OCI-LY7 (cell line): ENCODE data around the gene SPTB. TPM values are rescaled to one million over a fixed set of nuclear protein-coding genes. Genes with fewer than 3 reads are reported as not detected.
"Not testable (repeated sequence)": the region's sequence is repeated elsewhere in the genome, so short reads cannot be mapped to it uniquely, and the experiment has no call there.

Experiments
- BruUV-seq: library from RNA; stranded (reverse); fragments of 400-500 nt; replicated peaks from 2 replicates; lab custom pipeline; 2021; lab: Mats Ljungman, UMichigan
- CTCF ChIA-PET: fragments of 300-600 bp; sonication (Branson Sonifier 250); formaldehyde crosslinking; loops from one replicate; lab custom pipeline; 2022; ENCODE audit warnings: antibody characterized with exemption; ENCODE audit not compliant: unreplicated experiment; lab: Charles Lee
- POLR2A ChIA-PET: fragments of 300-600 bp; sonication (Branson Sonifier 250); formaldehyde crosslinking; loops from one replicate; lab custom pipeline; 2022; ENCODE audit warnings: antibody characterized with exemption; lab: Charles Lee
- DNase-seq: peaks from one replicate; pipeline ENCODE4 v3.0.0-alpha.2; 2015; ENCODE audit warnings: low spot score
- H2AFZ ChIP-seq: fragments of 200-600 bp; sonication (generic), shearing (Covaris generic); 2 replicates; pipeline ENCODE4 v1.6.1; 2014; ENCODE audit warnings: mild to moderate bottlenecking, antibody characterized with exemption, low read length, moderate library complexity
- H3K27ac ChIP-seq: fragments of 200-600 bp; sonication (generic); 2 replicates; pipeline ENCODE4 v1.5.1; 2014; ENCODE audit warnings: mixed run types, low read depth, mild to moderate bottlenecking, moderate library complexity, low read length, inconsistent platforms; ENCODE audit not compliant: poor library complexity, severe bottlenecking
- H3K36me3 ChIP-seq: fragments of 200-600 bp; sonication (generic); 2 replicates; pipeline ENCODE4 v1.6.1; 2014; ENCODE audit warnings: mild to moderate bottlenecking, antibody characterized with exemption, low read length, moderate library complexity, mixed read lengths; ENCODE audit not compliant: insufficient read depth
- H3K4me1 ChIP-seq: fragments of 200-600 bp; sonication (generic); 2 replicates; pipeline ENCODE4 v1.5.1; 2014; ENCODE audit warnings: mild to moderate bottlenecking, low read length; ENCODE audit not compliant: insufficient read depth, poor library complexity, severe bottlenecking
- H3K4me2 ChIP-seq: fragments of 200-600 bp; sonication (generic); 2 replicates; pipeline ENCODE4 v1.6.1; 2014; ENCODE audit warnings: mild to moderate bottlenecking, low read length
- H3K4me3 ChIP-seq: fragments of 200-600 bp; sonication (generic); 2 replicates; pipeline ENCODE4 v1.5.1; 2014; ENCODE audit warnings: mild to moderate bottlenecking, low read depth, low read length; ENCODE audit not compliant: poor library complexity, severe bottlenecking
- H3K79me2 ChIP-seq: fragments of 200-600 bp; sonication (generic); 2 replicates; pipeline ENCODE4 v1.6.1; 2016; ENCODE audit warnings: low read depth, mild to moderate bottlenecking, low read length, moderate library complexity, mixed read lengths; ENCODE audit not compliant: insufficient read depth
- H3K9me2 ChIP-seq: fragments of 200-600 bp; sonication (generic); 2 replicates; pipeline ENCODE4 v1.6.1; 2016; ENCODE audit warnings: mild to moderate bottlenecking, low read length, mixed read lengths; ENCODE audit not compliant: insufficient read depth
- H3K9me3 ChIP-seq: fragments of 200-600 bp; sonication (generic); 2 replicates; pipeline ENCODE4 v1.6.1; 2014; ENCODE audit warnings: mild to moderate bottlenecking, mixed run types, low read length, mixed read lengths
- H4K20me1 ChIP-seq: fragments of 200-600 bp; sonication (generic); 2 replicates; pipeline ENCODE4 v1.6.1; 2014; ENCODE audit warnings: mild to moderate bottlenecking, antibody characterized with exemption, low read length, moderate library complexity, mixed read lengths; ENCODE audit not compliant: insufficient read depth
- CTCF ChIP-seq: fragments of 200-600 bp; sonication (generic); conservative IDR thresholded peaks from 2 replicates; pipeline ENCODE4 v1.5.1; 2014; ENCODE audit warnings: mild to moderate bottlenecking, antibody characterized with exemption, low read length, moderate library complexity, mixed read lengths
- EZH2phosphoT487 ChIP-seq: fragments of 200-600 bp; sonication (generic); IDR thresholded peaks from 2 replicates; pipeline ENCODE4 v1.6.1; 2018; ENCODE audit warnings: low read depth, borderline replicate concordance, mild to moderate bottlenecking, mixed run types, antibody characterized with exemption, low read length, moderate library complexity, mixed read lengths
- intact Hi-C: fragments of 100-400 bp; cut with micrococcal nuclease; formaldehyde crosslinking; loops from one replicate; pipeline ENCODE4 v1.10.0; 2022; ENCODE audit not compliant: unreplicated experiment
- total RNA-seq, 2 experiments: library from RNA; depleted of rRNA in 1 of 2; stranded (reverse); fragments of >200 nt in 1 of 2; shearing (Covaris generic) in 1 of 2; gene quantifications; 2 replicates each; pipeline ENCODE4 v1.2.3, GENCODE V29; 2014 to 2022

Gene SPTB
- total RNA-seq, 2 experiments from 2014 or later: not detected

GRCh38 chr14:64806202-64806861, 73.4 kb downstream of the SPTB start:
- Histone ChIP-seq H3K4me3 (no peak overlapping the region), H3K79me2 (no peaks in the 10 kb centered on the region), H2AFZ (no peak overlapping the region), H3K9me2 (no peaks in the 10 kb centered on the region), H3K27ac (no peak overlapping the region), H3K9me3 (no peaks in the 10 kb centered on the region), H3K4me1 (no peaks in the 10 kb centered on the region), H3K4me2 (no peak overlapping the region), H4K20me1 (no peaks in the 10 kb centered on the region), H3K36me3 (no peaks in the 10 kb centered on the region)
- TF ChIP-seq EZH2phosphoT487 (no peak), CTCF (no peak)
- intact Hi-C loops: no loop called here
- DNase-seq: no peak
- no TSS peak for BruUV-seq
- POLR2A ChIA-PET: interaction anchor here (0.6 to 0.7 kb wide), 2 partner anchors 15 to 25 kb away, joined by 3 read pairs; no protein-coding TSS in a partner anchor
- CTCF ChIA-PET: no interaction called here

GRCh38 chr14:64805646-64806045, 74.1 kb downstream of the SPTB start:
- not testable (repeated sequence) for H3K9me3 ChIP-seq

GRCh38 chr14:64804754-64805260, 74.9 kb downstream of the SPTB start:
- ChIA-PET CTCF (no interaction called here), POLR2A (no interaction called here)
- no peak overlapping the region for H3K4me2 ChIP-seq
- H3K27ac ChIP-seq: no peak overlapping the region
- H3K36me3 ChIP-seq: no peaks in the 10 kb centered on the region
- no peaks in the 10 kb centered on the region for H3K9me3 ChIP-seq
- no peaks in the 10 kb centered on the region for H3K79me2 ChIP-seq
- H2AFZ ChIP-seq: no peak overlapping the region
- BruUV-seq: no TSS peak
- DNase-seq: no peak
- no peaks in the 10 kb centered on the region for H3K4me1 ChIP-seq
- no peaks in the 10 kb centered on the region for H3K9me2 ChIP-seq
- no peaks in the 10 kb centered on the region for H4K20me1 ChIP-seq
- intact Hi-C loops: loop anchor here (5.0 kb wide), 1 partner anchor 177 kb away; no protein-coding TSS in a partner anchor
- TF ChIP-seq EZH2phosphoT487: no peak
- no peak for TF ChIP-seq CTCF
- no peak overlapping the region for H3K4me3 ChIP-seq

More at GRCh38 chr14:64805646-64806045, 74.1 kb downstream of the SPTB start:
- POLR2A ChIA-PET: interaction anchor here (0.7 kb wide), 1 partner anchor 25 kb away, joined by 3 read pairs; no protein-coding TSS in a partner anchor
- H3K4me1 ChIP-seq, H2AFZ ChIP-seq, H3K27ac ChIP-seq, H3K9me2 ChIP-seq, H3K4me2 ChIP-seq, H4K20me1 ChIP-seq, DNase-seq, H3K36me3 ChIP-seq, BruUV-seq, H3K79me2 ChIP-seq, intact Hi-C loops, H3K4me3 ChIP-seq, CTCF ChIA-PET: not testable (repeated sequence)
